GM13976 (cell line): ENCODE data around the gene ADGRD2.

ENCODE experiments used
- DNase-seq: peaks from one replicate; pipeline ENCODE4 v3.0.0; 2012; ENCODE audit warnings: low spot score
- in situ Hi-C: fragments of 300-500 bp; cut with MboI; formaldehyde crosslinking; loops from one replicate; pipeline ENCODE4 v1.12.0; 2022; ENCODE audit warnings: low sequenced_read_pairs, mixed read lengths, inconsistent platforms; ENCODE audit not compliant: unreplicated experiment
- TF ChIP-seq, protein P1 (sequence below): IDR thresholded peaks from 2 replicates; pipeline ENCODE4 v1.5.1; 2012; ENCODE audit warnings: borderline replicate concordance, mild to moderate bottlenecking; ENCODE audit not compliant: insufficient read depth; ENCODE audit errors: extremely low read depth, missing control alignments, control extremely low read depth

The ADGRD2 gene

DNA sequence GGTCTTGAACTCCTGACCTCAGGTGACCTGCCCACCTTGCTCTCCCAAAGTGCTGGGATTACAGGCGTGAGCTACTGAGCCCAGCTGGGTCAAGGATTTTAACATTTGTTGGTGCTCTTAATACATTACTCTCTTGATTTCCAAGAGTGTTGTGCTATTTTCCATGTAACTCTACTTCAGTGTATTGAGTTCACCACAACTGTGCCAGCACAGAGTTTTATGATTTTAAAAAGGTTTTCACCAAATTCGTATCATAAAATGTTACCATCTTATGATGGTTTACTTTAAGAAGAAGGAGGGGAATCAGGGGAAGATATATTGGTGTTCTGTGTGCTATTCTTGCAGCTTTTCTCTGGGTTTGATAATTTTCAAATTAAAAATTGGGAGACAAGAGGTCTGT is 6.6 kb upstream of the ADGRD2 start:
- TF ChIP-seq, protein P1, sequence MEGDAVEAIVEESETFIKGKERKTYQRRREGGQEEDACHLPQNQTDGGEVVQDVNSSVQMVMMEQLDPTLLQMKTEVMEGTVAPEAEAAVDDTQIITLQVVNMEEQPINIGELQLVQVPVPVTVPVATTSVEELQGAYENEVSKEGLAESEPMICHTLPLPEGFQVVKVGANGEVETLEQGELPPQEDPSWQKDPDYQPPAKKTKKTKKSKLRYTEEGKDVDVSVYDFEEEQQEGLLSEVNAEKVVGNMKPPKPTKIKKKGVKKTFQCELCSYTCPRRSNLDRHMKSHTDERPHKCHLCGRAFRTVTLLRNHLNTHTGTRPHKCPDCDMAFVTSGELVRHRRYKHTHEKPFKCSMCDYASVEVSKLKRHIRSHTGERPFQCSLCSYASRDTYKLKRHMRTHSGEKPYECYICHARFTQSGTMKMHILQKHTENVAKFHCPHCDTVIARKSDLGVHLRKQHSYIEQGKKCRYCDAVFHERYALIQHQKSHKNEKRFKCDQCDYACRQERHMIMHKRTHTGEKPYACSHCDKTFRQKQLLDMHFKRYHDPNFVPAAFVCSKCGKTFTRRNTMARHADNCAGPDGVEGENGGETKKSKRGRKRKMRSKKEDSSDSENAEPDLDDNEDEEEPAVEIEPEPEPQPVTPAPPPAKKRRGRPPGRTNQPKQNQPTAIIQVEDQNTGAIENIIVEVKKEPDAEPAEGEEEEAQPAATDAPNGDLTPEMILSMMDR = no peak
- in situ Hi-C loops = no loop called here
- DNase-seq = no peak

DNA sequence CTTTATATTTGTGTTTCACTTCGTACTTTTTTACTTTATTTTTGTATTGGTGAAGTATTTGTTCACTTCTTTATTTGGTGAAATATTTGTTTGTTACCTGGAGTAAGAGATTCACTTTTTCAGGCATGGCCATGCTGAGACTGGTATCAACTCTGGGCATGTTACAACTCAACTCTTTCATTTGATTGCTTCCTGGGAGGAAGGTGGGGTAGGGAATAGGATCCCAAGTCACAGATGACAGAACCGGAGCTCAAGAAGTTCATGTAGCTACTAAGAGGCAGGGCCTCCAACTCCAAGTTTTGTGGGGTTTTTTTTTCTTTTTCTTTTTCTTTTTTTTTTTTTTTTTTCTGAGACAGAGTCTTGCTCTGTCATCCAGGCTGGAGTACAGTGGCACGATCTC is 6.1 kb upstream of the ADGRD2 start:
- DNase-seq = no peak
- in situ Hi-C loops = no loop called here
- TF ChIP-seq, protein P1 = no peak

DNA sequence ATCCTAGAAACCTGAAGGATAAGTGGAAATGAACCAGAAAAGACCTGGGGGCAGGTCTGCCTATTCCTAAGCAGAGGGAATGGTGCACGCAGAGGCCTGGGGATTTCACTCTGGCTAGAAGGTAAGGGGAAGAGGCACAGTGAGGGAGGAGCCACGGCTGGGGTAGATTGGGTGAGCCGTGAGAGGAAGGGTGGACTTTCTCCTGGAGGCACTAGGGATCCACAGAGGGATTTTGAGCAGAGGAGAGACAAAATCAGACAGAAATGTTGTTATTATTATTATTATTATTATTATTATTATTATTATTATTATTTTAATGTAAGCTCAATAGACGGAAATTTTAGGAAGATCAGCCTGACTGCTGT is 3.0 kb upstream of the ADGRD2 start:
- in situ Hi-C loops = no loop called here
- TF ChIP-seq, protein P1 = no peak
- no peak for DNase-seq

DNA sequence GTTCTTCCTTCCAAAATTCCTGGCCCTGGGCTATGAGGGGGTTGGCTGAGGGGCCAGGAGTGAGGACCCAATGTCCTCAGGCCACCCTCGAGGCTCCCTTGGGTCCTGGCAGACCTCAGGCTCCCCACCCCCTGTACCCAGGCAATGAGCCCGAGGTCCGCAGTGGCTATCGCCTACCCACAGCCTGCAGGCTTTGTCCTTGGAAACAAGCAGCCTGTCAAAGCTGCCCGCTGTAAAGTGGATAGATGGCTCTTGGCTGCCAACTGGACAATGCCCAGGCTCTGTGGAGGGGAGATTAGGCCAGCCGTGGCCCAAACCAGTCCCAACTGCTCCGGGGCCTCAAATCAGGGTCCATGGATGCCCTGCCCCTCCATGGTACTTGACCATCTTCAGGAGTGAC is 2.2 kb upstream of the ADGRD2 start:
- TF ChIP-seq, protein P1 = no peak
- in situ Hi-C loops = no loop called here
- DNase-seq = no peak

DNA sequence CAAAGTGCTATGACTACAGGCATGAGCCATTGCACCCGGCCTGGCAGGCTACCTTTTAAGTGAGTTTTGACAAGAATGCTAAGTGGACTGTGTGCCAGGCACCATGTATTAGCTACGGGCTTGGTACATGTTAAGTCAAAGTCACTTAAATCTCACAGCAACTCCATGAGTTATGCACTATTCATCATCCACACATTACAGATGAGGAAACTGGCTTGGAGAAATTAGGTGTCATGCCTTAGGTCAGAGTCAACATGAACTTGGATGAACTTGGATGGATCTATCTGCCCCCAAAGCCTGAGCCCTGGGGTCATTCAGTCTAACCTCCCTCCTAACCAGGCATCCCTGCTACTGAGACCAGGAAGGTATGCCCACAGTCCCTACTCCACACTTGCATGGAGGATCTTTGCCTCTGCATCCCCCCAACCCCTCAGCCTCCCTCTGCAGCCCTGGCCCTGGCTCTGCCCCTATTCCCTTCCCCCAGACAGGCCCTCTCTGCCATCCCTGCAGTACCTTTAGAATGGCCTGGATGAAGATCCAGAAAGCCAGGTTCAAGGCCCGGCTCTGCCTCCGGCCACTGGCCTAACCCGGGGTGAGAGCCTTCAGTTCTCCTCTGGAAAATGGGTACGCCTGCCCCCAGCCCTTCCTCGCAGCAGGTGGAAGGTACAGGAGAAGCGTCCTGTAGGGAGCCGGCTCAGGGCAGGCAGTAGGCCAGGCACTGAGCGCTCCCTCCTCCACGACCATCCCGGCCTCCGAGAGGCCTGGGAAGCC is 685 bp upstream of the ADGRD2 start:
- TF ChIP-seq, protein P1 = no peak
- DNase-seq = no peak
- in situ Hi-C loops = no loop called here

DNA sequence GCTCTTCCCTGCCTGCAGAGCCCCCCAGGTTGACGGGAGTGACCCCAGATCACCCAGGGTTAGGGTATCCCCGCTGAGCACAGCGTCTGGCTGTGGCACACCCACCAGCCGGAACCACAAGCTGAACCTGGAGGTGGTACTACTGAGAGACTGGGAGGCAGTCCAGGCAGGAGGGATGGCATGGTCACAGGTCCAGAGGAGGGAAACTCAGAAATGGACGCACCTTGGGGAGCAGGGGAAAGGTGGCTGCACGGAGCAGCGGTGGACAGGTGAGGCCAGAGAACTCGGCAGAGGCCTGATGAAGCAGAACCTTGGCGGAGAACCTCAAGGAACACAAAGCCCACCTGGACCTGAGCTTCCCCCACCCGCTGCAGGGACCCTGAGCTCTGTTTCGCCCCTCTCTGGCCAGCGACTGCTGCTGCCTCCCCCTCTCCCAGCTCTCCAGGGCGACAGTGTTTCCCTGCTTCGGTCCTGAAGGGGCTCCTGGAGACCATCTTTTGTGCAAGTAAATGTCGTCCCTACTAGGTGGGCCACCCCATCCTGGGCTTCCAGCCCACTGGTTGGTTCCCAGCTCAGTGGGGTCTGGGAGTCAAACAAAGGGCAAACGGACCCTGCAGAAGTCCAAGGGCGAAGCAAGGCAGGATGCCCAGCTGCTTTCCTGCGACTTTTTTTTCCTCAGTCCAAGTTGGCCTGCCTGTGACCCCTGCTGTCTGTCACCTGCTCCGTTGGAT is 845 bp downstream of the ADGRD2 start:
- in situ Hi-C loops = no loop called here
- TF ChIP-seq, protein P1 = no peak

More for the DNA sequence above, 845 bp downstream of the ADGRD2 start:
- DNase-seq = peak; percentile 34
